HEK293 (cell line): ENCODE results near the gene NLRP7.
"Not testable (repeated sequence)": the region's sequence is repeated elsewhere in the genome, so short reads cannot be mapped to it uniquely, and the experiment has no call there.

Experiments used
- CTCF ChIA-PET: fragments of 350-600 bp; formaldehyde crosslinking; extraction: SDS; loops from one replicate; lab custom pipeline; 2021; ENCODE audit warnings: antibody characterized with exemption; lab: Yijun Ruan, JAX
- POLR2A ChIA-PET: fragments of 300-600 bp; formaldehyde crosslinking; extraction: SDS; loops from one replicate; lab custom pipeline; 2020; ENCODE audit warnings: antibody characterized with exemption, inconsistent platforms; lab: Yijun Ruan, JAX
- H3K27ac ChIP-seq: fragments of 200-500 bp; sonication (Bioruptor generic); 2 replicates; pipeline ENCODE4 v1.5.1; 2014; ENCODE audit warnings: low read depth, low read length, control low read depth, inconsistent platforms; ENCODE audit errors: extremely low read depth
- H3K36me3 ChIP-seq, 2 experiments: fragments of 200-500 bp in 1 of 2; sonication (Bioruptor generic) in 1 of 2; 1 replicate in 1 of 2; 2 replicates in 1 of 2; pipeline ENCODE4 v1.5.1; 2014 to 2017; ENCODE audit warnings: inconsistent platforms in 2 of 2, low read length in 2 of 2; ENCODE audit not compliant: control insufficient read depth in 2 of 2, insufficient read depth in 1 of 2
- H3K4me1 ChIP-seq: fragments of 200-500 bp; sonication (Bioruptor generic); 2 replicates; pipeline ENCODE4 v1.5.1; 2014; ENCODE audit warnings: mild to moderate bottlenecking, low read length, inconsistent platforms; ENCODE audit not compliant: control insufficient read depth, insufficient read depth
- H3K4me3 ChIP-seq: 2 replicates; pipeline ENCODE4 v1.5.1; 2011; ENCODE audit warnings: low read depth, mild to moderate bottlenecking, control low read depth, low read length, moderate library complexity
- H3K9me3 ChIP-seq: fragments of 200-500 bp; sonication (Bioruptor generic); 2 replicates; pipeline ENCODE4 v1.5.1; 2014; ENCODE audit warnings: low read depth, low read length, inconsistent platforms; ENCODE audit not compliant: control insufficient read depth, insufficient read depth
- AEBP2 ChIP-seq: fragments of 450-650 bp; formaldehyde crosslinking; IDR thresholded peaks from 2 replicates; pipeline ENCODE4 v1.5.1; 2016; ENCODE audit warnings: missing biosample characterization, missing genetic modification characterization, borderline replicate concordance
- HIC1 ChIP-seq: fragments of 450-650 bp; formaldehyde crosslinking; IDR thresholded peaks from 2 replicates; pipeline ENCODE4 v1.5.1; 2016; ENCODE audit warnings: missing biosample characterization, missing genetic modification characterization
- HOXD13 ChIP-seq: sonication (generic); formaldehyde crosslinking; IDR thresholded peaks from 2 replicates; pipeline ENCODE4 v1.8.0; 2022; ENCODE audit warnings: missing genetic modification reagents, borderline replicate concordance
- SCRT2 ChIP-seq: fragments of 450-650 bp; formaldehyde crosslinking; IDR thresholded peaks from 2 replicates; pipeline ENCODE4 v1.5.1; 2016; ENCODE audit warnings: missing biosample characterization, missing genetic modification characterization
- ZNF488 ChIP-seq: fragments of 450-650 bp; formaldehyde crosslinking; IDR thresholded peaks from 2 replicates; pipeline ENCODE4 v1.5.1; 2016; ENCODE audit warnings: missing biosample characterization, missing genetic modification characterization
- ZNF645 ChIP-seq: fragments of 450-650 bp; formaldehyde crosslinking; IDR thresholded peaks from 2 replicates; pipeline ENCODE4; 2016; ENCODE audit warnings: missing biosample characterization, missing genetic modification characterization
- ZNF776 ChIP-seq: fragments of 450-650 bp; formaldehyde crosslinking; IDR thresholded peaks from 2 replicates; pipeline ENCODE4 v1.5.0; 2017; ENCODE audit warnings: missing biosample characterization, missing genetic modification characterization, borderline replicate concordance
- ZNF843 ChIP-seq: fragments of 450-650 bp; formaldehyde crosslinking; IDR thresholded peaks from 2 replicates; pipeline ENCODE4 v1.5.1; 2016; ENCODE audit warnings: missing biosample characterization, missing genetic modification characterization
- ZSCAN5A ChIP-seq: fragments of 450-650 bp; formaldehyde crosslinking; IDR thresholded peaks from 2 replicates; pipeline ENCODE4 v1.5.1; 2016; ENCODE audit warnings: missing biosample characterization, missing genetic modification characterization

Gene NLRP7

GRCh38 chr19:54995561-54995960, 48.2 kb upstream of the NLRP7 start (continued):
- TF ChIP-seq HIC1 (tag by site-specific recombination) (no peak), ZSCAN5A (tag by site-specific recombination) (no peak), ZNF488 (tag by site-specific recombination) (no peak), SCRT2 (tag by site-specific recombination) (no peak), ZNF645 (tag by site-specific recombination) (no peak), ZNF843 (tag by site-specific recombination) (no peak), HOXD13 (CRISPR knock-in tag) (no peak), ZNF776 (tag by site-specific recombination) (no peak), AEBP2 (tag by site-specific recombination) (no peak)

GRCh38 chr19:54989531-54989930, 42.2 kb upstream of the NLRP7 start:
- CTCF ChIA-PET, result interaction anchor here (0.6 kb wide), 1 partner anchor 316 kb away, joined by 3 read pairs; no protein-coding TSS in a partner anchor
- H3K9me3 ChIP-seq, H3K36me3 ChIP-seq, H3K4me3 ChIP-seq, POLR2A ChIA-PET, H3K27ac ChIP-seq, H3K4me1 ChIP-seq: not testable (repeated sequence)

- CTCF ChIA-PET, result interaction anchor here (0.6 kb wide), 1 partner anchor 252 kb away, joined by 3 read pairs; no protein-coding TSS in a partner anchor
- POLR2A ChIA-PET, H3K27ac ChIP-seq, H3K36me3 ChIP-seq, H3K4me3 ChIP-seq, H3K4me1 ChIP-seq, H3K9me3 ChIP-seq: not testable (repeated sequence)
Measured at GRCh38 chr19:54982562-54982961, 35.2 kb upstream of the NLRP7 start.

GRCh38 chr19:54973229-54974090, 26.1 kb upstream of the NLRP7 start:
- H3K4me1 ChIP-seq, CTCF ChIA-PET, H3K27ac ChIP-seq, H3K36me3 ChIP-seq, H3K9me3 ChIP-seq, H3K4me3 ChIP-seq: not testable (repeated sequence)
- POLR2A ChIA-PET, result interaction anchor here (0.7 kb wide), 1 partner anchor 86 kb away, joined by 3 read pairs; no protein-coding TSS in a partner anchor

- POLR2A ChIA-PET, H3K4me1 ChIP-seq, H3K4me3 ChIP-seq, H3K27ac ChIP-seq, H3K36me3 ChIP-seq, CTCF ChIA-PET, H3K9me3 ChIP-seq: not testable (repeated sequence)
Measured at GRCh38 chr19:54971446-54971845, 24.1 kb upstream of the NLRP7 start.
